GM21737 (cell line): Measurements from ENCODE around the gene MTO1.
"Not testable (repeated sequence)": the region's sequence is repeated elsewhere in the genome, so short reads cannot be mapped to it uniquely, and the experiment has no call there.

Source experiments
- ATAC-seq: cut with Tn5 transposase; IDR thresholded peaks from one replicate; pipeline ENCODE4 v1.9.1; 2021; ENCODE audit warnings: mild to moderate bottlenecking, moderate library complexity; ENCODE audit not compliant: unreplicated experiment

Gene MTO1, protein sequence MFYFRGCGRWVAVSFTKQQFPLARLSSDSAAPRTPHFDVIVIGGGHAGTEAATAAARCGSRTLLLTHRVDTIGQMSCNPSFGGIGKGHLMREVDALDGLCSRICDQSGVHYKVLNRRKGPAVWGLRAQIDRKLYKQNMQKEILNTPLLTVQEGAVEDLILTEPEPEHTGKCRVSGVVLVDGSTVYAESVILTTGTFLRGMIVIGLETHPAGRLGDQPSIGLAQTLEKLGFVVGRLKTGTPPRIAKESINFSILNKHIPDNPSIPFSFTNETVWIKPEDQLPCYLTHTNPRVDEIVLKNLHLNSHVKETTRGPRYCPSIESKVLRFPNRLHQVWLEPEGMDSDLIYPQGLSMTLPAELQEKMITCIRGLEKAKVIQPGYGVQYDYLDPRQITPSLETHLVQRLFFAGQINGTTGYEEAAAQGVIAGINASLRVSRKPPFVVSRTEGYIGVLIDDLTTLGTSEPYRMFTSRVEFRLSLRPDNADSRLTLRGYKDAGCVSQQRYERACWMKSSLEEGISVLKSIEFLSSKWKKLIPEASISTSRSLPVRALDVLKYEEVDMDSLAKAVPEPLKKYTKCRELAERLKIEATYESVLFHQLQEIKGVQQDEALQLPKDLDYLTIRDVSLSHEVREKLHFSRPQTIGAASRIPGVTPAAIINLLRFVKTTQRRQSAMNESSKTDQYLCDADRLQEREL

DNA sequence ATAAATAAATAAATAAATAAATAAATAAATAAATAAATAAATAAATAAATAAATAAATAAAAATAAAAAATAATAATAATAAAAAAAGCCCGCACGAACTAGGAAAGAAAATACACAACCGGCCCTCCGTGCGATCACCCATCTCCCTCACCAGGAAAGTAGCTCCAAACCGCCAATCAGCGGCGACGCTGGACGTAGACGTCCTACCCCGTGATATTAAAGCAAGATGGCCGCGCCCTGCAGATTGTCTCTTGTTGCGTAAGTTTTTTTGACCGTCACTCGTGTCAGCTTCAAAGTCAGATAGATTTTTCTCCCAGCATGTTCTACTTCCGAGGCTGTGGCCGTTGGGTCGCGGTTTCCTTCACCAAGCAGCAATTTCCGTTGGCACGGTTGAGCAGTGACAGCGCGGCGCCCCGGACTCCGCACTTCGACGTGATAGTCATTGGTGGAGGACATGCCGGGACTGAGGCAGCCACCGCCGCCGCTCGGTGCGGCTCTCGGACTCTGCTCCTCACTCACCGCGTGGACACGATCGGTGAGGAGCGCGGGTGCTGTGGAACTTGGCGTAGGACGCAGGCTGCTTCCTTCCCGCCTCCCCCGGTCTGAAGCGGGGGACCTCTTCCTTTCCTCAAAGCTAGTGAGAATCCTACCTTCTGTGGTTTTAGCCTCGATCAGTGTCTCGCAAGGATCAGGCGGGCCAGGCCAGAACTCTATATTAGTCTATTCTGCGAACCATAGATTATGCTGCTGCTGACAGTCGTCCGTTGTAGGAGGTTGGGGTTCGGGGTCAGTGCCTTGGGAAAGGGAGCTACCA, at the start of gene MTO1:
Gene MTO1 (plus strand): TSS at position 201 of the 814 bp plus-strand sequence. CDS start 118 bp downstream, at position 319.
- peak; percentile 95 for ATAC-seq

DNA sequence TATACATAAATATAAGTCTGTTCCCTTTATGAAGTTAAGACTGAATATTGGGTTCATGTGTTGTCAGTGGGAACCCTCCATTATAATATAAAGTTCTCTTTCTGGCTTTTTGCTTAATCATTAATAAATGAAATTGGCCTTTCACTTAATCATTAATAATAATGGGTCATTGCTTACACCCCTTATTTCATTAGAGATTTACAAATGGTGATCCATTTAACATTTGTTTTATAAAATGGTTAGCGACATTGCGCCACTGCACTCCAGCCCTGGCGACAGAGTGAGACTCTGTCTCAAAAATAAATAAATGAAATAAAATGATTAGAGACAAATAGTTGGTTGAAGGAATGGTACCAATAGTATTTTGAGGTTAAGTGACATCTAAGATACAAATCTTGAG, 48.4 kb upstream of the MTO1 start:
- ATAC-seq: no peak

DNA sequence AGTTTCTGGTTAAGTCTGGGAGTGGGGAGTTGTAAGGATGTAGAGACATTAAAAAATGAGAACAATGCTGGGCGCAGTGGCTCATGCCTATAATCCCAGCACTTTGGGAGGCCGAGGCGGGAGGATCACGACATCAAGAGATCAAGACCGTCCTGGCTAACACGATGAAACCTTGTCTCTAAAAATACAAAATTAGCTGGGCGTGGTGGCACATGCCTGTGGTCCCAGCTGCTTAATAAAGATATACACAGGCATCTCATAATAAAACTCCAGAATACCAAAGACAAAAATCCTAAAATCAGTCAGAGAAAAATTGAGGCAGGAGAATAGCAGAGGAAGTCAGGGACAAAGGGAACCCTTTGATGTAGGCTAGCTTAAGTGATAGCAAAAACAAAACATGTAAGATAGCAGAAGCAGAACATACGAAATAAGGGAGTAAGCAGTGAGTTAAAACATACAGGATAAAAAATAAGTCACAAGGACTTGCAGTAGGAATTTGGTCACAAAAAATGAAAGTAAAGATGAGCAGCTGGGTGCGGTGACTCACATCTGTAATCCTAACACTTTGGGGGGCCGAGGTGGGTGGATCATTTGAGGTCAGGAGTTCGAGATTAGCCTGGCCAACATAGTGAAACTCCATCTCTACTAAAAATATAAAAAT, 43.3 kb upstream of the MTO1 start:
- ATAC-seq: no peak

DNA sequence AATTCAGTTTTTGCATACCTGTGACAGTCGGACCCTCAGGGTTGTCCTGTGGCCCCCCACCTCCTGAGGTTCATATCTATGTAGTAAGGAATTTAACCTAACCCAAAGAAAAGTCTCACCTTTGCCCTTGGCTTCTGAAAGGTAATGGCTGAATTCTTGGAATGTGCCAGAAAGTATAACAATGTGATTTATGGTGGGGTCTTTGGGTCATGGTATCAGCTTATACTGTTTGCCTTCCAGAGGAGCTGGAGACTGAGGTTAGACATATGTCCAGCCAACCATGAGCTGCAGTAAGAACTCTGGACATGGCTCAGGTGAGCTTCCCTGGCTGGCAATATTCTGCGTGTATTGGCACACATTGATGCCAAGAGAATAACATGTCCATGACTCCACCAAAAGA, 40.0 kb upstream of the MTO1 start:
- no peak for ATAC-seq

DNA sequence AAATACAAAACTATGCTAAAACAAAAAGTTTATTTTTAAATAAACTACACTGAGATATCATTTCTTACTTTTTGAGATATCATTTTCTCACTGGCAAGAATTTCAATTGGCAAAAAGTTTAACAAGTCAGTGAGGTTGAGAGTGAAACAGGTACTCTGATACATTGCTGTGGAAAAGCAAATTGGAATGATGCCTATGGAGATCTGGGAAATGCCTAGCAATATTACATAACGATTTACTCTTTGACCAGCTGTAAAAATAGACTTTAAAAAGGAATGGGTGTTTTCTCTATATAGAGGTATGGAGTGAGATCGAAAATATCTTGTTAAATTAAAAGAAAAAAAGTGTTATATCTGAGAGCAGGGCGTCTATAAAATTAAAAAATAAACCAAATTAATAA, 26.3 kb upstream of the MTO1 start:
- no peak for ATAC-seq

DNA sequence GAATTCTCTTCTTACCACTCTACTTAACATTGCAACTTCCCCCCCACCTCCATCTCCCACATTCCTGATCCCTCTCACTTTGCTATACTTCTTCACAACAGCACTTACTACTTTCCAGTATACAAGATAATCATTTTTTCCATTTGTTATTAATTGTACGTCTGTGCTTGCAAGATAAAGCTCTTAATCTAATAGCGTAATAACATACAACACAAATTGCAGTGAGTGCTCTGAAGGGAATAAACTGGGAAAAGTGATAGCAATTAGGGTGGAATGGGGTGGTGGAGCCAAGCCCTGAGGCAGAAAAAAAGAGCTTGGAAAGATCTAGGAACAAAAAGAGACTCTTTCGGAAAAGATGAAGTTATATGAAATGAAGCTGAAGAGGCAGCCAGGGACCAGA, 18.0 kb upstream of the MTO1 start:
- ATAC-seq: no peak

DNA sequence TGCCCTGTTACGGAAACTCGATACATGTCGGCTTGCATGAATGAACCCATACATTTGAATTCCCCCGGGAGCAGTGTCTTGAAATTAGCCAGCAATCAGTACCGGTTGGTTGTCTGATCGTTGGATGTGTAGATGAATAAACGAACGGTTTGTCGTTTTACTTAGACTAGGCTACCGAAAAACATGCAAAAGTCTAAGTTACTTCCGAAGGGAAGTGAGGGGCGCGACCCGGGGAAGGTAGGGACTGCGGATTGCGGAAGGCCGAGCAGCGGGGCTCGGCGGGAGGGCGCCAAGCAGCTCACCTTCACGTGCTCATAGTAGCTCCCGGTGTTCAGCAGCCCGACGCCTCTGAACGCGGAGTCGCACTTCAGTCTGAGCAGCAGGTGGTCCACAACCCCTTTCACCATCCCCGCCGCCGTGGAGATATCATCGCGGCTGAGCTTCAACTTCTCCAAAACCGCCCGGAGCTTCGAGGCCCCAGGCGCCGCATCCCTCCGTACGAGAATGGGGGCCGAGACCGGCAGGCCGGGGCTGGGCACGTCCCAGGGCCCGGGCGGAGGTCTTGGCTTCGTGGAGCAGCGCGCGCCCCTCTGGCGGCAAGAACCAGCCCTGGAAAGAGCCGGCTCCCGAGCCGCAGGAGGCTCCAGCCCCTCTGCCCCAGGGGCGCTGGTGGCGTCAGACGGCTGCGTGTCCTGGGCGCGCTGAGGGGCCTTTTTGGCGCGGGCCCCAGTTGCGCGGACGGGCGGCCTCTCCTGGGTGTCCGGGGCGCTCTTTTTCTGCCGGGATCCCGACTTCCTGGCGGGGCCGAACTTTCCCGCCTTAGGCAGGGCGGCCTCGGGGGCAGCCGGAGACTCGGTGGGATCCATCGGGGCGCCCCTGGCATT, 10.1 kb upstream of the MTO1 start:
- peak; percentile 63 for ATAC-seq

DNA sequence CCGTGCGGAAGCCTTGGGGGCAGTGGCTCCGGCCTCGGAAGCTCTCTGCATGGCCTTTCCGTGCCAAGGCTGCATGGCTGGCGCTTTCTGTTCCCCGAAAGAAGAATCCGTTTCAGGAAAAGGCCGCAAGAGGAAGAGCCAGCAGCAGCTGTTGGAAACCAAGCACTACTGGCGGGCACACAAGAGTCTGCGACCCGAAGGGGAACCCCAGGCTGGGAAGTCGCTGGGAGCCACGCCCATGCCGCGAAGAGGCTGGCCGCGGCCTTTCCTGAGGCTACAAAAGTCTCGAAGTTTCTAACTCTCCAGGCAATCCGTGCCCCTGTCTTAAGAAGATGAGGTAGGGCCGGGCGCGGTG, 9.5 kb upstream of the MTO1 start, which contains the start of gene CGAS:
Gene CGAS (minus strand): TSS at position 191 of the 355 bp plus-strand sequence. CDS start 116 bp downstream, at position 75.
- peak; percentile 78 for ATAC-seq

DNA sequence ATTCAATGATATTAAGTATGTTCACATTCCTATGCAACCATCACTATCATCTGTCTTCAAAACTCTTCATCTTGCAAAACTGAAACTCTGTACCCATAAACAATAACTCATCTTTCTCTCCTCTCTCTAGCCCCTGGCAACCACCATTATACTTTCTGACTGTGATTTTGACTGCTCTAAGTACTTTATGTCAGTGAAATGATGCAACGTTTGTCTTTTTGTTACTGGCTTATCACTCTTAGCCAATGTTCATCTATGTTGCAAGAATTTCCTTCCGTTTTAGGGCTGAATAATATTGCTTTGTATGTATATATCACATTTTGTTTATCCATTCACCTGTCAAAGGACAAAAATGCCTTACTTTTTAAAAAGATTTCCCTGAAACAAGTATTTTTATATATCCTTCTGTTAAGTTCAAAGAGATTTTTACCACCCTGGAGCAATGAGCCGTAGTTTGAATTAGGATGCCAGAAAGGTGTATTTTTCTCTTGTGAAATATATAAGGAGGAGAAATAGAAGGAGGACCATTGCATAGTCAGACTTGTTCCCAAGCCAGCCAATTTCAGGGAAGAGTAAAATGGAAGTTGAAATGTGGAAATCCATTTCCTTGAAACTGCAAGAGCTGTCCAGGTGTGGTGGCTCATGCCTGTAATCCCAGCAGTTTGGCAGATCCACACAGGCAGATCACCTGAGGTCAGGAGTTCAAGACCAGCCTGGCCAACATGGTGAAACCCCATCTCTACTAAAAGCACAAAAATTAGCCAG, 5.5 kb upstream of the MTO1 start:
- ATAC-seq: no peak

DNA sequence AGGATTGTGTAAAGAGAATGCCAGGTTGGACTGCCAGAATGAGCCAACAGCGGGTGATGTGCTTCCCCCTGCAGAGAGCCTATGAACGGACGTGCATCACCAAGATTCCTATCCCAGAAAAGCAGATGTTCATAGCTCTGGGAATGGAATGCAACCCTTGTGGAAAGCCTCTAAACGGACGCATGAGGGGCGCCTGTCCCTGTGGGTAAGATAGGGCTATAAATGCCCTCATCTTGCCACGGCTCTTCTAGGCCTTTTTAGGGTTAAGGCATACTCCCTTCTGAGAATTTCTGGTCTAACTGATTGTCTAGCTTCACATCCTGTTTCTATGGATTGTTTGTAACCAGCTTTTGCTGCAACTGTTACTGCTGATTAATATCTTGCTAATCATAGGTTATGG, 2.1 kb upstream of the MTO1 start:
- ATAC-seq: not testable (repeated sequence)

DNA sequence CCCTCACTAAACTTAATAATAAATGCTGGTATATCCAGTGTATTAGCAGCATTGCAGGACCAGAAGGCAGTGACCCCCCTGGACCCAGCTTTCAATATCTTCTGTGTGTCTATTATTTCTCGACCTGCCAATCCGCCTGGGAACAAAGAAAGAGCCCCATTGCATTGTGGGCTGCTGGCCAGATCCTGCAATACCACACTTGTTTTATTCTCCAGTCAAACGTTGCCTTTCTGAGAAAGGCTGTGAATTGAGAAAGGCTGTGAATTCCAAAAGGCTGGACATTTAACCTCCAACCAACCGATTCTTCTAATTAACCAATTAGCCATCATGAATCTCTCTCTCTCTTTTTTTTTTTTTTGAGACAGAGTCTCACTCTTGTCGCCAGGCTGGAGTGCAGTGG, 1.5 kb upstream of the MTO1 start:
- ATAC-seq: no peak

DNA sequence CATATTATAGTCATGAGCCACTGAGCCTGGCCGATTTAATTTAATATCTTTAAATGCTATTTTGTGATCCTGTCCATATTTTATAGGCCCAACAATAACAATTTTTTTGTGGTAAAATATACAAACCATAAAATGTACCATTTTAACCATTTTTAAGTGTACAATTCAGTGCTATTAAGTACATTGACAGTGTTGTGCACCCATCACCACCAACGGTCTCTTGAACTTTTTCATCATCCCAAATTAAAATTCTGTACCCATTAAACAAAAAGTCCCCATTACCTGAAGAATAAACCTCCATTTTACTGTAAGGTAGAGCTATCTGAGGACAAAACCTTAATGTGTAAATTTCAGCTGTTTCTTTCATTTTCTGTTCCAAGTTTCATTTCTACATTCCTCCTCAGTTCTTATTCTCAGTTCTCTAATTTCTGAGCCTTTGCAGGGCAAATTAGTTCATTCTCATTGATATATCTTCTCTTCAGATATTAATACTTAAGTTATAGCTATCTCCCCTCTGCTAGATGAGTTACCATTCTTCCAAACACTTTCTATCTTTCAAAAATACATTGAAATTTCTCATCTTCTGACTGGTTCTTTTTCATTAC, 10.3 kb downstream of the MTO1 start:
- peak; percentile 86 for ATAC-seq

DNA sequence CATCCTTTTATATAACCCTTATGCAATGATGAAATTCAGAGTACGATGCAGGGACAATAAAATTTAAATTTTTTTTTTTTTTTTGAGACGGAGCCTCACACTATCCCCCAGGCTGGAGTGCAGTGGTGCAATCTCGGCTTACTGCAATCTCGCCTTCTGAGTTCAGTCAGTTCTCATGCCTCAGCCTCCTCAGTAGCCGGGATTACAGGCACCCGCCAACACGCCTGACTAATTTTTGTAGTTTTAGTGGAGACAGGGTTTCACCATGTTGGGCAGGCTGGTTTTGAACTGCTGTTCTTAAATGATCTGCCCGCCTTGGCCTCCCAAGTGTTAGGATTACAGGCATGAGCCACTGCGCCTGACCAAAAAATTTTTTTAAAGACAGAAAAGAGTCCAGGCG, 15.2 kb downstream of the MTO1 start:
- no peak for ATAC-seq

DNA sequence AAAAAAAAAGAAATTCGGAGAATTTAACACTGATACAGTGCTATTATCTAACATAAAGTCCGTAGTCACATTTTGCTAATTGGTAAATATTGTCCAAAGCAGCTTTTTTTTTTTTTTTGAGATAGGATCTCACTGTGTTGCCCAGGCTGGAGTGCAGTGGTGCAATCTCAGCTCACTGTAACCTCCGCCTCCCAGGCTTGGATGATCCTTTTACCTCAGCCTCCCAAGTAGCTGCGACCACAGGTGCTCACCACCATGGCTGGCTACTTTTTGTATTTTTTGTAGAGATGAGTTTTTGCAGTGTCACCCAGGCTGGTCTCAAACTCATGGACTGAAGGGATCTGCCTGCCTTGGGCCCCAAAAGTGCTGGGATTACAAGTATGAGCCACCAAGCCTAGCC, 15.9 kb downstream of the MTO1 start:
- no peak for ATAC-seq

DNA sequence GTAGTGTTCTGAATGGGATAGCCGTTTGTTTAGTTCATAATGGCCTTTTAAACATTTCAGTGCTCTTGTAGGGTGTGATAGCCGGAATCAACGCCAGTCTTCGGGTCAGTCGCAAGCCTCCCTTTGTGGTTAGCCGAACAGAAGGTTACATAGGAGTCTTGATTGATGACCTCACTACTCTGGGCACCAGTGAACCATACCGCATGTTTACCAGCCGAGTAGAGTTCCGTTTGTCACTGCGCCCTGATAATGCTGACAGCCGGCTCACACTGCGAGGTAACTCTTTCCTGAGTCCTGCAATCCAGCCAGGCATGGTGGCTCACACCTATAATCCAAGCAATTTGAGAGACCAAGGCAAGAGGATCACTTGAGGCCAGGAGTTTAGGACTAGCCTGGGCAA, 20.4 kb downstream of the MTO1 start:
- no peak for ATAC-seq

DNA sequence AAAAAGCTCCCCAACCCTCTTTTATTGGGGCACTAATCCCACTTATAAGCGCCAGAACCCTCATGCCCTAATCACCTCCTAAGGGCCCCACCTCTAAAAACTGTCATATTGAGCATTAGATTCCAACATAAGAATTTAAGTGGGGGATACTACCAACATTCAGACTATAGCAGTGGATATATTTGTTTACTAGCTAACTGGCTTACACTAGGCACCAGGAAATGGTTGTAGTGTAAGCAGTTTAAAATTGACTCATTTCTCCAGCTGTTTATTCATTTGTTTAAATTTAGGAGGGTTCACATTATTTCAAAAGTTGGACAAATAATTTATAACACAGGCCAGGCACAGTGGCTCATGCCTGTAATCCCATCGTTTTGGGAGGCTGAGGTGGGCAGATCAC, 22.9 kb downstream of the MTO1 start:
- ATAC-seq: no peak

DNA sequence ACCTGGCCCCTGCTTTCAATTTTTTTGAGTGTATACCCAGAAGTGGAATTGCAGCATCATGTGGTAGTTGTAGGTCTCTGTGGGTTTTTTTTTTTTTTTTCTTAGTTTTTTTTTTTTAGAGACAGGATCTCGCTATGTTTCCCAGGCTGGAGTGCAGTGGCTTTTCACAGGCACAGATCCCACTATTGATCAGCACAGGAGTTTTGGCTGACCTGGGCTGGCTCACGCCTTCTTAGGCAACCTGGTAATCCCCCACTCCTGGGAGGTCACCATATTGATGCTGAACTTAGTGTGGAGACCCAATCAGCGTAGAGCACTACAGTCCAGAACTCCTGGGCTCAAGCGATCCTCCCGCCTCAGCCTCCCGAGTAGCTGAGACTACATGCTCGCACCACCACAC, 25.9 kb downstream of the MTO1 start:
- no peak for ATAC-seq

DNA sequence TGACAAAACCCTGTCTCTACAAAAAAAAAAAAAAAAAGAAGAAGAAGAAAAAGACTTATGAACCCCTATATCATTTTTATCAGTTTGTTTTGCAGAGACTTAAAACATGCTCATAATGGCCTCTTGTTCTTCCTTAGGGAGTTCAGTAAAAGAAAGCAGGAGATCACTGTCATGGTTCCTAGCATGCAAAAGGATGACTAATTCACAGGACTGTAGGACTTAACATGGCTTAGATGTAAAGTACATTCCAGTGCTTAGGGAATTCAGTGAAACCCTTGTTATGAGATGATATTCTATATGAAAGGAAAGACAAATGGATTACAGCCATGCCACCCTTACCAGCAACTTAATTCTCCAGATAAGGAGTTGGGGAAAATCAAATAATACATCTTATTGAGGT, 29.8 kb downstream of the MTO1 start:
- no peak for ATAC-seq

DNA sequence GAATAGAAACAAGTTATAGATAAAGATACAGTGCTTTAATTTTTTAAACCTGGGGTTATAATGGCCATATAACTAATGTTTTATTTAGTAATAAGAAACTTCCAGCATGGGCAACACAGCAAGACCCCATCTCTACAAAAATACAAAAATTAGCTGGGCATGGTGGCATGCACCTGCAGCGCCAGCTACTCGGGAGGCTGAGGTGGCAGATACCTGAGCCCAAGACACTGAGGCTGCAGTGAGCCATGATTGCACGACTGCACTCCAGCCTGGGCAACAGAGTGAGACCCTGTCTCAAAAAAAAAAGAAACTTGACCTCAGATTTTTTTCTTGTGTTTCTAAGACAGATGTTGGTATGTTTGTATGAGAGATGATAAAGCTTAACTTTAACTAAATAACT, 36.4 kb downstream of the MTO1 start:
- ATAC-seq: no peak
